ENCODE measurements around the gene EPHB1. TPM values are rescaled to one million over a fixed set of nuclear protein-coding genes. Genes with fewer than 3 reads are reported as not detected.

EPHB1 gene
- total RNA-seq, 1 donor, result 0.36 TPM

GRCh38 chr3:135169651-135170050, 374.6 kb downstream of the EPHB1 start:
- H3K27ac ChIP-seq (ENCODE audit: low read depth, low read length), result no peak overlapping the region
- H3K9me3 ChIP-seq (ENCODE audit: low read depth, low read length), result no peaks in the 10 kb centered on the region
- H3K79me2 ChIP-seq (ENCODE audit: insufficient read depth, low read length), result no peaks in the 10 kb centered on the region
- H3K4me3 ChIP-seq (ENCODE audit: insufficient read depth, low read length), result no peak overlapping the region
- H4K20me1 ChIP-seq (ENCODE audit: insufficient read depth, low read length), result no peaks in the 10 kb centered on the region
- no peak overlapping the region for H2AFZ ChIP-seq (ENCODE audit: low read length)
- no peaks in the 10 kb centered on the region for H3K36me3 ChIP-seq (ENCODE audit: insufficient read depth, low read length)
- DNase-seq (ENCODE audit: insufficient read length, low spot score, missing footprints), result no peak
- H3K4me2 ChIP-seq (ENCODE audit: insufficient read depth, low read length), result no peak overlapping the region
- no peaks in the 10 kb centered on the region for H3K4me1 ChIP-seq (ENCODE audit: insufficient read depth, low read length)
- no peak for TF ChIP-seq CTCF (IDR thresholded peaks at IDR 0.05; ENCODE audit: extremely low read depth, low read depth, low read length)
- no peaks in the 10 kb centered on the region for H3K27me3 ChIP-seq (ENCODE audit: insufficient read depth, low read length)

GRCh38 chr3:135170732-135171131, 375.7 kb downstream of the EPHB1 start:
- Histone ChIP-seq H3K27me3 (ENCODE audit: insufficient read depth, low read length) (no peaks in the 10 kb centered on the region), H3K4me1 (ENCODE audit: insufficient read depth, low read length) (no peaks in the 10 kb centered on the region), H4K20me1 (ENCODE audit: insufficient read depth, low read length) (no peaks in the 10 kb centered on the region), H3K79me2 (ENCODE audit: insufficient read depth, low read length) (no peaks in the 10 kb centered on the region), H3K9me3 (ENCODE audit: low read depth, low read length) (no peaks in the 10 kb centered on the region), H2AFZ (ENCODE audit: low read length) (no peak overlapping the region), H3K4me2 (ENCODE audit: insufficient read depth, low read length) (no peak overlapping the region), H3K27ac (ENCODE audit: low read depth, low read length) (no peak overlapping the region), H3K36me3 (ENCODE audit: insufficient read depth, low read length) (no peaks in the 10 kb centered on the region), H3K4me3 (ENCODE audit: insufficient read depth, low read length) (no peak overlapping the region)
- DNase-seq (ENCODE audit: insufficient read length, low spot score, missing footprints), result no peak
- no peak for TF ChIP-seq CTCF (IDR thresholded peaks at IDR 0.05; ENCODE audit: extremely low read depth, low read depth, low read length)

- Histone ChIP-seq H3K27me3 (ENCODE audit: insufficient read depth, low read length) (no peaks in the 10 kb centered on the region), H3K79me2 (ENCODE audit: insufficient read depth, low read length) (no peaks in the 10 kb centered on the region), H3K4me1 (ENCODE audit: insufficient read depth, low read length) (no peaks in the 10 kb centered on the region), H3K36me3 (ENCODE audit: insufficient read depth, low read length) (no peaks in the 10 kb centered on the region), H3K27ac (ENCODE audit: low read depth, low read length) (no peak overlapping the region), H3K4me3 (ENCODE audit: insufficient read depth, low read length) (no peak overlapping the region), H3K4me2 (ENCODE audit: insufficient read depth, low read length) (no peak overlapping the region), H2AFZ (ENCODE audit: low read length) (no peak overlapping the region), H3K9me3 (ENCODE audit: low read depth, low read length) (no peaks in the 10 kb centered on the region), H4K20me1 (ENCODE audit: insufficient read depth, low read length) (no peaks in the 10 kb centered on the region)
- DNase-seq (ENCODE audit: insufficient read length, low spot score, missing footprints), result no peak
- no peak for TF ChIP-seq CTCF (IDR thresholded peaks at IDR 0.05; ENCODE audit: extremely low read depth, low read depth, low read length)
Observed at GRCh38 chr3:135172191-135172869, 377.3 kb downstream of the EPHB1 start.

GRCh38 chr3:135175728-135176277, 380.7 kb downstream of the EPHB1 start:
- no peaks in the 10 kb centered on the region for H3K4me1 ChIP-seq (ENCODE audit: insufficient read depth, low read length)
- no peaks in the 10 kb centered on the region for H3K79me2 ChIP-seq (ENCODE audit: insufficient read depth, low read length)
- no peak overlapping the region for H2AFZ ChIP-seq (ENCODE audit: low read length)
- H3K4me2 ChIP-seq (ENCODE audit: insufficient read depth, low read length), result no peak overlapping the region
- H3K36me3 ChIP-seq (ENCODE audit: insufficient read depth, low read length), result no peaks in the 10 kb centered on the region
- no peak overlapping the region for H3K4me3 ChIP-seq (ENCODE audit: insufficient read depth, low read length)
- no peak for TF ChIP-seq CTCF (IDR thresholded peaks at IDR 0.05; ENCODE audit: extremely low read depth, low read depth, low read length)
- DNase-seq (ENCODE audit: insufficient read length, low spot score, missing footprints), result no peak
- H3K9me3 ChIP-seq (ENCODE audit: low read depth, low read length), result no peaks in the 10 kb centered on the region
- H3K27ac ChIP-seq (ENCODE audit: low read depth, low read length), result no peak overlapping the region
- H4K20me1 ChIP-seq (ENCODE audit: insufficient read depth, low read length), result no peaks in the 10 kb centered on the region
- no peaks in the 10 kb centered on the region for H3K27me3 ChIP-seq (ENCODE audit: insufficient read depth, low read length)

All from osteoblast (primary cell).